ENCODE results near the gene PTPRF. TPM values are rescaled to one million over a fixed set of nuclear protein-coding genes. Genes with fewer than 3 reads are reported as not detected.

The PTPRF gene
- total and polyA plus RNA-seq, 9 donors = 24.4 to 165 (median 76.8) TPM

DNA sequence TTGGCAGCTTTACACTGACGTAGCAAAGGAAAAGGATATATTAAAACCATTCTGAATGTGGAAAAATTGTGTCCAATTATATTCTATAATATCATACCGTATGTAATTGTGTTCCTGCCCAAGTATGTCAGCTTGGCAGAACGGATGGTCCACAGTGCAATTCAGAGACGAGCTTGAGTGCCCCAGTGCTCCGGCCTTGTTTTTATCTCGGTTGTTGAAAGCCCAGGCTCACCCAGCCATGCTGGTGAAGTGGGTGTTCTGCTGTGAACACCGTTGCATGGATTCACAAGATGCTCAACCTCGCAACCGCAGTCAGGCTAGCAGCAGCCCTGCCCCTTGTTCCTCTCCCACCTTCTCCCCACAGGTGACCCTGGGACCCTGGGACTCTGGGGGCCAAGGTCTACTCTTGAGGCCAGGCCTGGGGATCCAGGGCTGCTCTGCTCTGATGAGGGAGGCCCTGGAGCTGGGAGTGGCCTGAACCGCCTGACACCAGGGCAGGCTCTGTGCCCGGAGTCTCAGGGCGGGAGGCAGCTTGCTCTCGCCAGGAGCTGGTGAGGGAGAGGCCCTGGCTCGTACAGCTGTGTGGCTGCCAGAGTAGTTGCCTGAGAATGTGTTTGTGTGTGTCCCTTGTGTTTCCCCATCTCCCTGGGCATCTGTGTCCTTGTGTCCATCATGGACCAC is 11.2 kb downstream of the PTPRF start:
- DNase-seq = peak; percentile 66 to 79 (median 67)
- Histone ChIP-seq H3K36me3 (no peaks in the 10 kb centered on the region), H3K4me1 (ENCODE audit: insufficient read depth) (peaks cover 25% of the 10 kb centered on the region), H3K27me3 (no peaks in the 10 kb centered on the region), H3K9me3 (no peaks in the 10 kb centered on the region), H3K4me3 (no peak overlapping the region), H3K27ac (peak overlapping the region in 1 of 2 donors; percentile 70)
- TF ChIP-seq CTCF (IDR thresholded peaks at IDR 0.05) = no peak
- no peak for TF ChIP-seq EP300 (IDR thresholded peaks at IDR 0.05)
- no peak for TF ChIP-seq POLR2A (IDR thresholded peaks at IDR 0.05)
- WGBS, 3 donors = 63 to 69% (median 68%) methylated on average over 14 of the region's 14 CpGs
- intact Hi-C loops (cut with DNase I) = loop anchor here in 1 of 4 donors (5.0 kb wide), 1 partner anchor 505 kb away; no protein-coding TSS in a partner anchor

GRCh38 chr1:43542527-43543458 is 12.1 kb downstream of the PTPRF start:
- 89 to 91% (median 91%) methylated on average over 15 of the region's 15 CpGs for WGBS, 3 donors
- TF ChIP-seq CTCF (IDR thresholded peaks at IDR 0.05) (no peak), EP300 (IDR thresholded peaks at IDR 0.05) (no peak), POLR2A (IDR thresholded peaks at IDR 0.05) (no peak)
- Histone ChIP-seq H3K36me3 (no peaks in the 10 kb centered on the region), H3K27me3 (no peaks in the 10 kb centered on the region), H3K4me1 (ENCODE audit: insufficient read depth) (peaks cover 25% of the 10 kb centered on the region), H3K4me3 (no peak overlapping the region), H3K27ac (peak overlapping the region in 1 of 2 donors; percentile 70), H3K9me3 (no peaks in the 10 kb centered on the region)
- DNase-seq = peak in 1 of 5 donors; percentile 31
- intact Hi-C loops (cut with DNase I) = loop anchor here in 1 of 4 donors (5.0 kb wide), 1 partner anchor 505 kb away; no protein-coding TSS in a partner anchor

DNA sequence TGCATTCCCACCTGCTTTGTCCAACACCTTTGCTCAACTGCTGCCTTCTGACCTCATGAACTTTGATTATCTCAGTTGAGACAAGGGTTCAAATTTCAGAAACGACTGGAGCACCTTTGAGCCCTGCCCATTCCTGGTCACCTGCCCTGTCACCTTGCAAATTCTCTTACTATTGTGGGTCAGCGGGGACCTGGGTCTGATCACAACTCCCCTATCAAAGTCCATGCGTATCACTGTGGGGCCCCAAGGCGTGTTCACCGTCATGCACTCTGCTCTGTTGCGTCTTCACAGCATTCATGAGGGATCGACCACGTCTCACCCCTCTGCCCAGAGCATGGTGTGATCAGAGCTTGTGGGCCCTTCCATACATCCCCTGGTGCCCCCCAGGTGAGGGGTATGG is 12.9 kb downstream of the PTPRF start:
- WGBS, 3 donors = 89 to 96% (median 92%) methylated on average over 8 of the region's 8 CpGs
- no peak for TF ChIP-seq CTCF (IDR thresholded peaks at IDR 0.05)
- TF ChIP-seq POLR2A (IDR thresholded peaks at IDR 0.05) = no peak
- TF ChIP-seq EP300 (IDR thresholded peaks at IDR 0.05) = no peak
- no peaks in the 10 kb centered on the region for H3K27me3 ChIP-seq
- DNase-seq = no peak
- intact Hi-C loops (cut with DNase I) = loop anchor here in 1 of 4 donors (5.0 kb wide), 1 partner anchor 504 kb away; no protein-coding TSS in a partner anchor
- H3K36me3 ChIP-seq = no peaks in the 10 kb centered on the region
- H3K27ac ChIP-seq = no peak overlapping the region
- H3K4me1 ChIP-seq (ENCODE audit: insufficient read depth) = peaks cover 25% of the 10 kb centered on the region
- no peak overlapping the region for H3K4me3 ChIP-seq
- H3K9me3 ChIP-seq = no peaks in the 10 kb centered on the region

DNA sequence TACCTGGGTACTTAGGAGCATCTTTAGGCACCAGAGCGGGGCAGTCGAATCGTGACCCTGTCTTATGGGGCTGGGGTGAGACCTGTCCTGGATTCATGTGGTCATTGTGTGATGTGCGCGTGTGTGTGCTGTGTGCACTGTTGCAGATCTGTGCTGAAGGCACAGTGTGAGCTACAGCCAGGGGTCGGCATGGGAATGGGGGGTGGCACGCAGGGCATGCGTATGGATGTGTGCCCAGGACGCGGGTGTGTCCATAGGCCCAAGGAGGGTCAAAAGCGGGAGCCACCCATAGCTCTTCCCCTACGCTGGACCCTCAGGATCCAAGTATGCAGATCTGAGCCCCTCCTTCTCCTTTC is 14.6 kb downstream of the PTPRF start:
- 90 to 94% (median 91%) methylated on average over 12 of the region's 12 CpGs for WGBS, 3 donors
- peaks cover 23% of the 10 kb centered on the region for H3K4me1 ChIP-seq (ENCODE audit: insufficient read depth)
- H3K36me3 ChIP-seq = no peaks in the 10 kb centered on the region
- H3K27me3 ChIP-seq = no peaks in the 10 kb centered on the region
- DNase-seq = no peak
- H3K27ac ChIP-seq = no peak overlapping the region
- no peaks in the 10 kb centered on the region for H3K9me3 ChIP-seq
- TF ChIP-seq CTCF (IDR thresholded peaks at IDR 0.05) (no peak), EP300 (IDR thresholded peaks at IDR 0.05) (no peak), POLR2A (IDR thresholded peaks at IDR 0.05) (no peak)
- intact Hi-C loops (cut with DNase I) = no loop called here
- no peak overlapping the region for H3K4me3 ChIP-seq

Measured in ovary (tissue), 9 donors.